H7 (cell line): ENCODE data around the gene E4F1. TPM values are rescaled to one million over a fixed set of nuclear protein-coding genes. Genes with fewer than 3 reads are reported as not detected.
A peak's percentile ranks its signal among the peaks of the same experiment; 100 is the strongest.

ENCODE experiments used
- DNase-seq: peaks from one replicate; pipeline ENCODE4 v3.0.0; 2012
- H3K27me3 ChIP-seq: 2 replicates; pipeline ENCODE4 v1.6.0; 2011; ENCODE audit warnings: mild to moderate bottlenecking, low read length; ENCODE audit not compliant: control insufficient read depth, insufficient read depth
- H3K36me3 ChIP-seq: replicated peaks from 2 replicates; pipeline ENCODE4 v1.5.1; 2011; ENCODE audit warnings: low read length; ENCODE audit not compliant: control insufficient read depth, insufficient read depth
- H3K4me3 ChIP-seq: 2 replicates; pipeline ENCODE4 v1.5.1; 2011; ENCODE audit warnings: low read depth, mild to moderate bottlenecking, control low read depth, low read length, moderate library complexity; ENCODE audit not compliant: insufficient read depth
- total RNA-seq: library from RNA; depleted of rRNA; stranded (reverse); fragments of >200 nt; shearing (Covaris generic); gene quantifications from 2 replicates; pipeline ENCODE4 v1.2.3, GENCODE V29; 2014; rRNA removed

The E4F1 gene
- 33.4 and 36.8 TPM in 2 replicates for total RNA-seq

DNA sequence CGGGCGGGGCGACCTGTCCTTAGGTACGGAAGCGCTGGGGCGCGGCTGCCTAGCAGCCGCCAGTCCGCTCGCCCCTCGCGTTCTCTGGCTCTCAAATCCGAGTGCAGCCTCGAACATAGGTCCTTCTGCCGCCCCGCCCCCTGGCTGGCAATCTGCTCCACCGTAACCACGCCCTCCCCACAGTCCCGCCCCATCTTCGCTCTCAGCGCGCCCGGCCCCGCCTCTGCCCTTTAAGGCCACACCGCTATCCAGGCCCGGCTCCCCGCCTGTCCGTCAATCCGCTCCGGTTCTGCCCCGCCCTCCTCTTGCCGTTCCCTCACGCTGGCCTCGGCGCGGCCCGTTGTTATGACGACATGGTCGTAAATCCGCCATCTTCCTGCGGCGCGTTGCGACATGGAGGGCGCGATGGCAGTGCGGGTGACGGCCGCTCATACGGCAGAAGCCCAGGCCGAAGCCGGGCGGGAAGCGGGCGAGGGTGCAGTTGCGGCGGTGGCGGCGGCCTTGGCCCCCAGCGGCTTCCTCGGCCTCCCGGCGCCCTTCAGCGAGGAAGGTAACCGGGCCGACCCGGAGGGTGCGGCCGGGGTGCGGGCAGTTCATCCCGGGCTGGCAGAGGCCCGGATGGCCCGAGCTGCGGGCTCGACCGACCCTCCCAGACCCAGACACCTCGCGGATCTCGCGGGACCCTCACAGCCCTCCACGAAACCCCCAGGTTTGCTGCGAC is at the start of gene E4F1:
E4F1 (plus strand) TSS at position 371 of the 721 bp plus-strand sequence; CDS start at position 394, 23 bp downstream.
- peaks cover 3% of the 10 kb centered on the region; the same call in 1 of the 2 replicates for H3K36me3 ChIP-seq
- H3K4me3 ChIP-seq, result peak within 1 kb of the TSS; percentile 98
- DNase-seq, result peak; percentile 100
- H3K27me3 ChIP-seq, result no peaks in the 10 kb centered on the region

GRCh38 chr16:2173916-2174315 is 49.5 kb upstream of the E4F1 start:
- DNase-seq, result no peak
- H3K4me3 ChIP-seq, result no peak overlapping the region
- peaks cover 18% of the 10 kb centered on the region for H3K36me3 ChIP-seq
- H3K27me3 ChIP-seq, result no peaks in the 10 kb centered on the region

GRCh38 chr16:2174396-2175131 is 48.8 kb upstream of the E4F1 start:
- H3K27me3 ChIP-seq, result 0 out of 2 replicates have a peak, but pooled peaks cover 3% of the 10 kb centered on the region
- H3K36me3 ChIP-seq, result peaks cover 18% of the 10 kb centered on the region
- no peak overlapping the region for H3K4me3 ChIP-seq
- DNase-seq, result no peak

- H3K36me3 ChIP-seq, result peaks cover 18% of the 10 kb centered on the region
- H3K27me3 ChIP-seq, result 0 out of 2 replicates have a peak, but pooled peaks cover 3% of the 10 kb centered on the region
- H3K4me3 ChIP-seq, result no peak overlapping the region
- DNase-seq, result no peak
These were observed 47.9 kb upstream of the E4F1 start for GRCh38 chr16:2175454-2175853.

DNA sequence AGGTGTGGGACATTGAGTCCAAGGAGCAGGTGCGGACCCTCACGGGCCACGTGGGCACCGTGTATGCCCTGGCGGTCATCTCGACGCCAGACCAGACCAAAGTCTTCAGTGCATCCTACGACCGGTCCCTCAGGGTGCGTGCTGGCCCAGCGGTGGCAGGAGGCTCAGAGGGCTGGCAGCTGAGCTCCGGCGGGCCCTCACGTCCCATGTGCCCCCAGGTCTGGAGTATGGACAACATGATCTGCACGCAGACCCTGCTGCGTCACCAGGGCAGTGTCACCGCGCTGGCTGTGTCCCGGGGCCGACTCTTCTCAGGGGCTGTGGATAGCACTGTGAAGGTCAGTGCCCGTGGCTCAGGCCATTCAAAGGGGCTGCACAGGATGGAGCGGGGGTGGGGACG is 47.3 kb upstream of the E4F1 start:
- Histone ChIP-seq H3K27me3 (0 out of 2 replicates have a peak, but pooled peaks cover 3% of the 10 kb centered on the region), H3K36me3 (peaks cover 18% of the 10 kb centered on the region), H3K4me3 (no peak overlapping the region)
- DNase-seq, result no peak

DNA sequence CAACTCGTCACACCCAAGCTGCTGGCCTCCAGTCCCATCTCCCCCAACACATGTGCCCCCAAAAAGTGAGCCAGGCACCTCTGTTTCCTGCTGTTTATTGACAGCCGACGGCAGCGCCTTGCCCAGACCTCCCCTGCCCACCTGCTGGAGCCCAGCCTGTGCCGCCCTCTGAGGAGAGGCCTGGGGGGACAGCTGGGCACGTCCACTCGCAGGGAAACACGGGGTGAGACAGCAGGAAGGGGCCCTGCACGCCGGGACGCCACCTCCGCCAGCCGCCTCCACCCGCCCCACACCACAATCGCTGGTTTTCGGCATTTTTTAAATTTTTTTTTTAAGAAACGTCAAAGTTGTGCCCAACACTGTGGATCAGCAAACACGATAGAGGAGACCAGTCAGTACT is 46.3 kb upstream of the E4F1 start:
- Histone ChIP-seq H3K4me3 (no peak overlapping the region), H3K36me3 (peaks cover 18% of the 10 kb centered on the region), H3K27me3 (0 out of 2 replicates have a peak, but pooled peaks cover 3% of the 10 kb centered on the region)
- no peak for DNase-seq

- Histone ChIP-seq H3K36me3 (peaks cover 18% of the 10 kb centered on the region), H3K4me3 (no peak overlapping the region), H3K27me3 (0 out of 2 replicates have a peak, but pooled peaks cover 3% of the 10 kb centered on the region)
- no peak for DNase-seq
These were observed 45.8 kb upstream of the E4F1 start for GRCh38 chr16:2177561-2177960.

DNA sequence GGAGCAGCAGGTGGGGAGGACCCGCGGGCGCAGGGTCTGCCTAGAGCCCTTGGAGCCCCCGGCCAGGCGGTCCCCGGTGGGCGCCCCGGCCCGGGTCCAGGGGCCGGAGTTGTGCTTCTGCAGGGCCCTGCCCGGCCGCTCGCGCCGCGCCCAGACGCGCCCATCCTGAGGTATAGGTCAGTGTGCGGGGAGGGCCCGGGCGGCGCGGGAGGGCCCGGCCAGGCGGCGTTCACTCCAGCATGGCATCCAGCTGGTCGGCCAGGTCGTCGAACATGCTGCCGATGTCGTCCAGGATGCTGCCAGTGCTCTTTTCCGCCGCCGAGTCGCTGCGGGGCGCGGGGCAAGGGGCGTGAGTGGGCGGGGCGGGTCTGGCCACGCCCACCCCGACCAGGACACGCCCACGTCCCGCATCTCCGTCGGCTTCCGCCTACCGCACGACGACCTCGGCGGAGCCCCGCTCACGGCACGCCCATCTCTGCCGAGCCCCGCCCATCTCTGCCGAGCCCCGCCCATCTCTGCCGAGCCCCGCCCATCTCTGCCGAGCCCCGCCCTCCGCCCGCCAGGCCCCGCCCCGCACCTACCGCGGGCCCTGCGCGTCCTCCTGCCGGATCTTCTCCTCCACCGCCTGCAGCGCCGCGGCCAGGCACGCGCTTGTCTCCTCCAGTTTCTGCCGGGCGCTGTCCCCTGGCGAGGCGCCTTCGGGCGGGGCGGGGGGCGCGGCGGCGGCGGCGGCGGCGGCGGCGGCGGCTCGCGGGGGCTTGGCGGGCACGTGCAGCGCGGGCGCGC is 44.9 kb upstream of the E4F1 start:
- peak; percentile 99 for DNase-seq
- Histone ChIP-seq H3K4me3 (no peak overlapping the region), H3K36me3 (peaks cover 14% of the 10 kb centered on the region), H3K27me3 (0 out of 2 replicates have a peak, but pooled peaks cover 3% of the 10 kb centered on the region)

- H3K27me3 ChIP-seq, result 0 out of 2 replicates have a peak, but pooled peaks cover 3% of the 10 kb centered on the region
- no peak overlapping the region for H3K4me3 ChIP-seq
- DNase-seq, result no peak
- peaks cover 11% of the 10 kb centered on the region for H3K36me3 ChIP-seq
These were observed 44.3 kb upstream of the E4F1 start for GRCh38 chr16:2179107-2179501.

GRCh38 chr16:2179576-2179975 is 43.8 kb upstream of the E4F1 start:
- Histone ChIP-seq H3K4me3 (no peak overlapping the region), H3K27me3 (0 out of 2 replicates have a peak, but pooled peaks cover 3% of the 10 kb centered on the region), H3K36me3 (peaks cover 6% of the 10 kb centered on the region)
- DNase-seq, result peak; percentile 66

DNA sequence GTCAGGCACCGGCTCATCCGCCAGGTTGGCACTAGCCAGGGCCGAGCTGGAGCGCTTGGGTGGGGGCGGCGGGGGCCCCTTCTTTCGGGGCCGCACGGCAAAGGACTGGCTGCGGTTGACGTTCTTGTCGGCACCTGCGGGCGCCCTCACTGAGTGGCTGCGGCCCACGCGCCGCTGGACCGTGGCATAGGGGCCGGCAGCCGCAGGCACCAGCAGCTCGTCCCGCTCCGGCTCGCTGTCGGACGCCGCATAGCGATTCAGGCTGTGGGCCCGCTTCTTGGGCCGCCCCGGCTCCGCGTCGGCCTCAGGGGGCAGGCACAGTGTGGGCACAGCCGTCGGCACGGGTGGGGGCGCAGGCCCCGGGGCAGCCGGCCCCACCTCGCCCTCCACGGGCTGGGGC is 42.9 kb upstream of the E4F1 start:
- 0 out of 2 replicates have a peak, but pooled peaks cover 3% of the 10 kb centered on the region for H3K27me3 ChIP-seq
- no peak for DNase-seq
- H3K4me3 ChIP-seq, result no peak overlapping the region
- H3K36me3 ChIP-seq, result peaks cover 2% of the 10 kb centered on the region; the same call in 1 of the 2 replicates

DNA sequence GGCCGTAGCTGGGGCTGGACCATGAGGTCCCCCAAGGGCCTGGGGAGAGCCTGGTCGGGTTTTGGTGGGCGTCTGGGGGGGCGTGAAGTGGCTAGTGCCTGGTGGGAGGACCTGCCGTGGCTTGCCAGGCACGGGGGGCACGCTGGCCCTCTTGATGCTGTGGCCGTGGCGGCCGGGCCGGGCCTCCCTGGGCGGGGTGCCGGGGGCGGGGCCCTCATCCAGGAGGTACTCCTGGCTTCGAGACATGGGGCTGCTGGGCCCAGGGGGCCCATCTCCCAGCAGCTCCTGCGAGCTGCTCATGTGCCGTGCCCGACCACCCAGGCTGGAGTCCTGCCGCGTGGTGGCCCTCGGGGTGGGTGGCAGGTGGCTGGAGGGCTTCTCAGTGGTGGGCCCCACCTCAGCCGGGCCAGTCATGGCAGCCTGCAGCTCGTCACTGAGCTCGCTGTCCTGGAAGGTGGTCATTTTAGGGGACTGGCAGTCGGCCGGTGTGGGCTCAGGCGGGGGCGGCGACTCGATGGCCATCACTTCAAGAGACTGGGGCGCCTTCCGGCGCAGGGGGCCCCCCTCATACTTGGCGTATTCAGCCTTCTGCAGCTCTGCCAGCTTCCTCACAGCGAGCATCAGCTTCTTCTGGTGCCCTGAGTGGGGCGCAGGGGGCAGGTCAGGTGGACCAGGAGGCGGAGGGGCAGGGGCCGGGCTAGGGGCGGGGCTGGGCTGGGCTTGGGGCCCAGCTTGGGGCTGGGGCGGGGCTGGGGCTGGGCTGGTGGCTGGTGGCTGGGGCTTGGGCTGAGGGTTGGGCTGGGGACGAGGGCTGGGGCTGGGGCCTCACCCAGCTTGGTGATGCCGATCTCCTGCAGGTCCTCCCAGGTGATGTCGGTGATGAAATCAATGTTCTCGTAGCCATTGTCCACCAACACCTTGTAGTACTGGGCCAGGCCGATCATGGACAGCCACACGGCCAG is 42.1 kb upstream of the E4F1 start:
- peaks cover 2% of the 10 kb centered on the region; the same call in 1 of the 2 replicates for H3K36me3 ChIP-seq
- peak; percentile 91 for DNase-seq
- no peak overlapping the region for H3K4me3 ChIP-seq
- H3K27me3 ChIP-seq, result 0 out of 2 replicates have a peak, but pooled peaks cover 3% of the 10 kb centered on the region

- DNase-seq, result no peak
- peaks cover 2% of the 10 kb centered on the region; the same call in 1 of the 2 replicates for H3K36me3 ChIP-seq
- no peak overlapping the region for H3K4me3 ChIP-seq
- 0 out of 2 replicates have a peak, but pooled peaks cover 3% of the 10 kb centered on the region for H3K27me3 ChIP-seq
These were observed 41.4 kb upstream of the E4F1 start for GRCh38 chr16:2181952-2182351.
